GOT3 (cell line): Measurements from ENCODE around the gene NDUFAF5.
"Not testable (repeated sequence)": the region's sequence is repeated elsewhere in the genome, so short reads cannot be mapped to it uniquely, and the experiment has no call there.

ENCODE experiments used
- DNase-seq: peaks from one replicate; lab custom pipeline; 2025; ENCODE audit warnings: mixed read lengths; lab: John Stamatoyannopoulos, UW

NDUFAF5 gene, protein sequence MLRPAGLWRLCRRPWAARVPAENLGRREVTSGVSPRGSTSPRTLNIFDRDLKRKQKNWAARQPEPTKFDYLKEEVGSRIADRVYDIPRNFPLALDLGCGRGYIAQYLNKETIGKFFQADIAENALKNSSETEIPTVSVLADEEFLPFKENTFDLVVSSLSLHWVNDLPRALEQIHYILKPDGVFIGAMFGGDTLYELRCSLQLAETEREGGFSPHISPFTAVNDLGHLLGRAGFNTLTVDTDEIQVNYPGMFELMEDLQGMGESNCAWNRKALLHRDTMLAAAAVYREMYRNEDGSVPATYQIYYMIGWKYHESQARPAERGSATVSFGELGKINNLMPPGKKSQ

GRCh38 chr20:13784893-13785715, at the start of gene NDUFAF5, which contains the start of gene ESF1:
TSS of gene NDUFAF5 (plus strand) at chr20:13785028. CDS start at chr20:13785069, 41 bp downstream.
TSS of gene ESF1 (minus strand) at chr20:13784919. CDS start at chr20:13783140, 1,779 bp downstream.
- peak; percentile 84 for DNase-seq

DNA sequence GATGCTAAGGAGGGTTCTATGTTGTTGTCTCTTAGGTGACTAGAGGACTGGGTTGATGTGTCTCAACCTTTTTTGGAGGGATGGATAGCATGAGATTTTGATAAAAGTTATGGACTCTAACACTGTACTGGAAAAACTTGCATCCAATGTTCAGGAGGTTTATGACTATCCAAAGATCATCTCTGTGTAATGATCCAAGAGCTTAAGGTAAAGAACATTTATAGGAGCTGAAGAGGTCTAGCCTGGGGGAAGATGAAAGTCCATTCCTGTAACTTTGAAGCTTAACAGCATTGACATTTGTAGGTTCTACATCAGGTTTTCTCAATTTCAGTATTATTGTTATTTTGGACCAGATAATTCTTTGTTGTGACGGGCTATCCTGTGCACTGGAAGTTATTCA, 49.0 kb upstream of the NDUFAF5 start:
- no peak for DNase-seq

DNA sequence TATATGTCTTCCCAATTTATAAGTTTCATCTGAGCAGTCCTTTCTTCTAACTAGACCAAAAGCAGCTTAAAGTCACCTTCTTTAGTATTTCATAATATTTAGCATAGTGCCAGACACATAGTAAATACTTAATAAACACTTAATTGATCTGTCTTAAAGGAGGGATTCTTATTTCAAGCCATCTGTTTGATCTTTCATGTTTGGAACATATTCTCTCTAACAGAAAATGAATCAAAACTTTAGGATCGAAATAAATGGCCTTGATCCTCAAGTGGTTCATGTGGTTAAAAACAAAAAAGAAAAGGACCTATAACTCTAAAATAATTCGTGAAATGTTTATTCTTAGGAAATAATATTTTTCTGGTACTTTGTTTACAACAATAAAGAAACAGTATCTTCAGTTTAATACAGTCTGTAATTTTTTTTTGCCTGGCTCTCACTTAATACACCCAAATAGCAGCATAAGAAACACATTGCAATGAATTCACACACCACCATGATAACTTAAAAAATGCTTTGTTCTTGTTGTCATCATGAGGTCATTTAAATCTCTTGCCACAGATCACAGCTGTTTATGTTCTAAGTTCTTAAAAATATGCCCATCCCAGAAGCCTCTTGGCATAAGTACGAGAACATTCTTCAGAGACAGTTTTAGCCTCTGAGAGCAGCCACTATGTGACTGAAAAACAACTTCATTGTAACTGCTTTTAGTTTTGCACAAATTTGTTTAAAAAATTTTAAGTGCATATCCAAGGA, 48.2 kb upstream of the NDUFAF5 start:
- DNase-seq, result no peak

GRCh38 chr20:13738187-13738586, 46.6 kb upstream of the NDUFAF5 start:
- not testable (repeated sequence) for DNase-seq

DNA sequence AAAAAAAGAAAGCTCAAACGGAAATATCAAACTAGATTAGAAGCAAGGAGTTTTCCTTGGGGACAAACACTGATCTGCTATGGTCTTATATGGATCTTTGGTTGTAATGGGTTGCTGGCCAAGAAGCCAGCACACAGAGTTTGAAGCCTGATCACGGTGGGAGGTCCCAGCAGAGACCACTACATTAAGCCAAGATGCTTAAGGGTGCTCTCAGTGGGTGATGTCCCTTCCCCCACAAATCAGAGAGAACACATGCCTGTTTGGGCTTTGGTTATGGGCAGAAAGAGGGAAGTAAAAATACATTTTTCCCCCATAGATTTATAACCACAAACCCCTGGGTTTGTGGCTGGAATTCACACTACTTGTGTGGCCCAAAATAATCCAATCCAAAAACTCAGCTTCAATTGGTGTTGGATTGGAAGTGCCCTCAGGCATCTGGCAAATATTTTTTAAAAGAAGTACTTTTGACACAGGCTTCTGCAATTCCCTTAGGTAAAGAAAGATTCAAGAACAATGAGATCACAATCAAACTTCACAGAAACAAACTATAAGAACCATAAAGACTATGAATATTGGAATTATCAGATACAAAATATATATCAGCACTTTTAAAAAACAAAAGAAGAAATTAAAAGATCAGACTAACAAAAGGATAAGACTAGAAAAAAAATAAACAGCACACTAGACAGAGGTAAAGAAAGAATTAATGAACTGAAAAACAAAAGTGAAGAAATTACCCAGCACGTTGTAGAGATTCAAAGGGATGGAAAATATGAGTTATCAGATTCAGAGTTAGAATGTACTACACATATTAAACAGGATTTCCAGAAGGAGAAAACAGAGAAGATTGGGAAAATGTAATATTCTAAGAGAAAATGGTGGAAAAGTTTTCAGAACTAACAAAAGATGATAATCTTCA, 44.8 kb upstream of the NDUFAF5 start:
- no peak for DNase-seq

- DNase-seq, result no peak
Measured at GRCh38 chr20:13741879-13742278, 42.9 kb upstream of the NDUFAF5 start.

DNA sequence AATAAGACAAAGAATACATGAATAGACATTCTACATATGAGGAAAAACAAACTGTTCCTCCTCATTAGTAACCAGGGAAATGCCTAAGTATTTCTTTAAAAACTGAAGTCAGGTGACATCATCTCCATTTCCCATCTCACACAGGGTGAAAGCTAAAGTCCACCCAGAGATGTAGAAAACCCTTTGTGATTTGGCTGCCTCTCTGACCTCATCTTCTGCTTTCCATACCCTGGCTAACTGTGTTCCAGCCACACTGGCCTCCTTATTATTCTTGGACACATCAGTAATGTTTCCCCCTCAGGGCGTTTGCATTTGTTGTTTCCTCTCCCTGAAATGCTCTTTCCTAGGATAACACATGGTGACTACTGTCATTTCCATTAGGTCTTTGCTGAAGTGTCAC, 40.5 kb upstream of the NDUFAF5 start:
- DNase-seq, result no peak

DNA sequence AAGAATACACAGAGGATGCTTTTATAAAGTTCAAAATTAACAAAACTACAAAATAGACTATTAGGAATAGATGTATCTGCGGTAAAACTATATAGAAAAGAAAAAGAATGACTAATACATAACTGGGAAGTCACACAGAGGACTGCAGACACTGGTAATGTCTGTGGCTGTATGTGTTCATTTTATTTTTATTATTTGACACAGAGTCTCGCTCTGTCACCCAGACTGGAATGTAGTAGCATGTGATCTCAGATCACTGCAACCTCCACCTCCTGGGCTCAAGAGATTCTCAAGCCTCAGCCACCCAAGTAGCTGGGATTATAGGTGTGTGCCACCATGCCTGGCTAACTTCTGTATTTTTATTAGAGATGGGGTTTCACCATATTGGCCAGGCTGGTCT, 39.0 kb upstream of the NDUFAF5 start:
- DNase-seq, result no peak

GRCh38 chr20:13749811-13750210, 35.0 kb upstream of the NDUFAF5 start:
- no peak for DNase-seq

GRCh38 chr20:13753436-13754036, 31.3 kb upstream of the NDUFAF5 start:
- DNase-seq, result no peak

GRCh38 chr20:13755809-13756208, 29.0 kb upstream of the NDUFAF5 start:
- no peak for DNase-seq

- DNase-seq, result no peak
Measured at GRCh38 chr20:13756551-13756950, 28.3 kb upstream of the NDUFAF5 start.

GRCh38 chr20:13758884-13759283, 25.9 kb upstream of the NDUFAF5 start:
- no peak for DNase-seq

GRCh38 chr20:13760451-13760946, 24.3 kb upstream of the NDUFAF5 start:
- DNase-seq, result not testable (repeated sequence)

GRCh38 chr20:13765299-13765698, 19.5 kb upstream of the NDUFAF5 start:
- no peak for DNase-seq

GRCh38 chr20:13765868-13766416, 18.9 kb upstream of the NDUFAF5 start:
- no peak for DNase-seq

DNA sequence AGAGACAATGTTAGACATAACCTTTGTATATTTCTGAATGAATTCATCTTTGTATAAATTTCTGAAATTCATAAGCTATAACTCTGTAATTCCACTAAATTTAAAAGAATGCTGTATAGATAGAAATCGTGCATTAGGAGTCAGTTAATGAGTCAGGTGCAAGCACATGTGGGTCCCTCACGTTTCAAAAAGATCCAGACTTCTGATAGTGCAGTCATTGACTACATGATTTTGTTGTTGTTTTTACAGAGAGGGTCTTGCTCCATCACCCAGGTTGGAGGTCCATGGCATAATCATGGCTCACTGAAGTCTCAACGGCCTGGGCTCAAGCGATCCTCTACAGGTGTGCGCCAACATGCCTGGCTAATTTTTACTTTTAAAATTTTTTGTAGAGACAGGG, 14.7 kb upstream of the NDUFAF5 start:
- DNase-seq, result no peak

DNA sequence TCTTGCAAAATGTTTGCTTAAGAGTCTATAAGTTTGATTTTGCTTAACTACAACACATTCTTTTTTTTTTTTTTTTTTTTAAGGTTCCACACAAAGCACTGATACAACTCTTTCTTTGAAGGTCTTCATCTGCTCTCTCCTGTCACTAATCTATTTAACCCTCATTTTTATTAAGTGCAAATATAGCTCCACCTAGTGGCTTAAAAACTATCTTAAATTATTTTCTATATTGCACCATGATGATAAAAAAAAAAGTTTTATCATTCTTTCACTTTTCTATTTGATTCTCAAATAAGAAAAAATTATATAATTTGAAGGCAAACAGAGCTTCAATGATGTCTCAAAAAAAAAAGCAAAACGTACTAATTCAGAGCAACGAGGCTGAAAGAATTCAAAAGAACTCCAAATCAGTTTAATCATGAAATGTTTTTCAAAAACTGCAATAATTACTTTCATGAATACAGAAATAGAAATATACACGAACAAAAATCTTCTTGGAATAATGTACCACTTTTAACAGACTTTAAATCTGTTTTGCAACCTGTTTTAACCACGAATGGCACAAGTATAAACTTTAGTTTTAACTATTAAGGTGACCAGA, 12.9 kb upstream of the NDUFAF5 start:
- DNase-seq, result no peak

DNA sequence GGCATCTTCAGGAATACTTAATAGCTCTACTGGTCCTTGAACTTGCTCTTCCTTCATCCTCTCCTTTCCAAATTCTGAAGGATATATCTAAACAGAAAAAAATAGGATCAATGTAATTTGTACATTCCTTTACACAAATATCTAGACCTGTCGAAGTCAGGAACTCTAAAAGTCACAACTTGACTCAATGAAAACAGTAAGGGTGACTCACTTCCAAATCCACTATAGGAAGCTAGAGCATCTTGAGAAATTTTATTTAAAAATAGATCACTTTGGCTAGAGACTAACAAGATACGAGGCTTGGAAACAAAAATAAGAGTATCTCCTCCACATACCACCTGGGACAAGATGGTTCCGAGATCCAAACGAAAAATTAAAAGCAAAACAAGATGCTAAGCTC, 12.3 kb upstream of the NDUFAF5 start:
- DNase-seq, result no peak

- DNase-seq, result no peak
Measured at GRCh38 chr20:13775867-13776266, 9.0 kb upstream of the NDUFAF5 start.
